Brain microvascular endothelial cell (primary cell): ENCODE results near the gene ACOXL.

Source experiments
- DNase-seq: peaks from one replicate; pipeline ENCODE4 v3.0.0-alpha.2; 2020
- H3K27ac ChIP-seq: fragments of 250-450 bp; sonication (Bioruptor Pico); 2 replicates; pipeline ENCODE4 v1.5.1; 2020; ENCODE audit warnings: mild to moderate bottlenecking, moderate library complexity
- H3K27me3 ChIP-seq: fragments of 250-450 bp; sonication (Bioruptor Pico); replicated peaks from 2 replicates; pipeline ENCODE4 v1.5.1; 2020; ENCODE audit warnings: mild to moderate bottlenecking
- H3K36me3 ChIP-seq: fragments of 250-450 bp; sonication (Bioruptor Pico); replicated peaks from 2 replicates; pipeline ENCODE4 v1.5.1; 2020; ENCODE audit warnings: mild to moderate bottlenecking
- H3K4me3 ChIP-seq: 2 replicates; pipeline ENCODE4 v1.5.1; 2011; ENCODE audit warnings: low read depth, mild to moderate bottlenecking, control low read depth, low read length, moderate library complexity
- CTCF ChIP-seq: IDR thresholded peaks from 2 replicates; pipeline ENCODE4 v1.5.1; 2011; ENCODE audit warnings: low read depth, mild to moderate bottlenecking, moderate library complexity, low read length, control low read depth, inconsistent platforms; ENCODE audit errors: missing control alignments
- in situ Hi-C: cut with HindIII; loops from 2 replicates; pipeline ENCODE4 v1.10.0; 2017; ENCODE audit warnings: low sequenced_read_pairs, low pct_ligation_motif_present

Gene ACOXL

GRCh38 chr2:110718382-110718781, 14.0 kb upstream of the ACOXL start:
- H3K27ac ChIP-seq = no peak overlapping the region
- H3K27me3 ChIP-seq = peaks cover 27% of the 10 kb centered on the region
- in situ Hi-C loops = no loop called here
- no peaks in the 10 kb centered on the region for H3K36me3 ChIP-seq
- no peak for DNase-seq
- H3K4me3 ChIP-seq = no peak overlapping the region
- TF ChIP-seq CTCF = no peak

DNA sequence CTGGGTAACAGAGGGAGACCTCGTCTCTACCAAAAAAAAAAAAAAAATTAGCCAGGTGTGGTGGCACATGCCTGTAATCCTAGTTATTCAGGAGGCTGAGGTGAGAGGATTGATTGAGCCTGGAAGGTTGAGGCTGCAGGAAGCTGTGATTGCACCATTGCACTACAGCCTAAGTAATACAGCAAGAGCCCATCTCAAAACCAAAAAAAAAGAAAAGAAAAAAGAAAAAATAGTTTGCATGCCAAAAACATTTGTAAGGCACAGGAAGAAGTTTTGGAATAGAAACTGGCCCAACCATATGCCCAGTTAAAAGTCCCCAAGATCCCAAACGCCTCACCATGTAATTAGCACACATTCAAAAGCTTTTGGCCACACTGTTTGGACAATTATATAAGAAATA, 13.4 kb upstream of the ACOXL start:
- in situ Hi-C loops = no loop called here
- no peak overlapping the region for H3K4me3 ChIP-seq
- H3K27ac ChIP-seq = no peak overlapping the region

DNA sequence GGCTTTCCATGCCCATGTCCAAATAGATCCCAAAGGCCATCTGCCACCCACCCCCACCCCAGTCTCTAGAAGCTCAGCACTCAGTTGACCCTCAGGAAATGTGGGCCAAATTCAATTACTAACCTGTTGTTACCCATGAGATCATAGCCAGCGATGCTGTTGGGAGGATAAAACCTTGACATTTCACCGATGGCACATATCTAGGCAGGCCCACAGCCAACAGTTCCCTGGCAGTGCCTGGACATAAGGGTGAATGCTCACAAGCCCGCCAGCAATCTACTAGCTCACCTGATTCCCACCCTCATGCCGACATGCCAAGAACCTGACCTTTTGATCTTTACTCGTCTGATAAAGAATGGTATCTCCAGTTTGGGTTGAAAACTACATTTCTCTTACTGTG, 11.8 kb upstream of the ACOXL start:
- H3K27me3 ChIP-seq = peaks cover 31% of the 10 kb centered on the region
- no peak overlapping the region for H3K27ac ChIP-seq
- no peak overlapping the region for H3K4me3 ChIP-seq
- in situ Hi-C loops = no loop called here
- no peaks in the 10 kb centered on the region for H3K36me3 ChIP-seq
- no peak for DNase-seq
- no peak for TF ChIP-seq CTCF

More for the DNA sequence above, 13.4 kb upstream of the ACOXL start:
- Histone ChIP-seq H3K27me3 (peaks cover 30% of the 10 kb centered on the region), H3K36me3 (no peaks in the 10 kb centered on the region)
- no peak for TF ChIP-seq CTCF
- DNase-seq = no peak

- Histone ChIP-seq H3K4me3 (no peak overlapping the region), H3K27ac (no peak overlapping the region), H3K27me3 (peaks cover 23% of the 10 kb centered on the region), H3K36me3 (no peaks in the 10 kb centered on the region)
- in situ Hi-C loops = no loop called here
- no peak for TF ChIP-seq CTCF
- no peak for DNase-seq
Observed at GRCh38 chr2:110724820-110725219, 7.6 kb upstream of the ACOXL start.

- no peak overlapping the region for H3K4me3 ChIP-seq
- DNase-seq = no peak
- H3K27ac ChIP-seq = no peak overlapping the region
- TF ChIP-seq CTCF = no peak
- H3K27me3 ChIP-seq = peaks cover 27% of the 10 kb centered on the region
- in situ Hi-C loops = no loop called here
- no peaks in the 10 kb centered on the region for H3K36me3 ChIP-seq
Observed at GRCh38 chr2:110725370-110725769, 7.0 kb upstream of the ACOXL start.

DNA sequence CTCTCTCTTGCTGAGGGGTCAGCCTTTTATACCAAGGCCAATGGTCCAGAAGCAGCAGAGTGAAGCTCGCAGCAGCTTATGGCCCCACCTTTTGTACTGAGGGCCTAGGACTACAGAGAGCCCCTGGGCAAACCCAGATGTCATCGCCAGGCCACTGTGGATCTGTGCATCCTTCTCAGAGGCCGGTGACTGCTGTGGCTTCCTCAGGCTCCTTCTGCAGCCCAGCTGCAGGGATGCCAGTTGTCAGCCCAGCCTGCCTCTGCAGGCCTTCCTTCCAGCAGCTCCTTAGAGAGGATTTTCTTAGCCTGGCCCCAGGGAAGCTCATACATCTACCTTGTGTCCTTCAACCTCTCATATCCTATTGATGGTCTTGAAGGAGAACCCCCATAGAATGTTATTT, 6.5 kb upstream of the ACOXL start:
- in situ Hi-C loops = no loop called here
- DNase-seq = no peak
- H3K27ac ChIP-seq = no peak overlapping the region
- H3K36me3 ChIP-seq = no peaks in the 10 kb centered on the region
- H3K27me3 ChIP-seq = peaks cover 32% of the 10 kb centered on the region
- TF ChIP-seq CTCF = no peak
- H3K4me3 ChIP-seq = no peak overlapping the region
